Stimulated activated CD8-positive, alpha-beta memory T cell treated with anti-CD3 and anti-CD28 coated beads, Interleukin-12 subunit alpha, Interleukin-12 subunit beta, amount 100 ng/mL, for 1 hour (primary cell): ENCODE results near the gene F2.
"Not testable (repeated sequence)": the region's sequence is repeated elsewhere in the genome, so short reads cannot be mapped to it uniquely, and the experiment has no call there.

ENCODE experiments used
- DNase-seq: peaks from one replicate; pipeline ENCODE4 v3.0.0-alpha.2; 2020; ENCODE audit warnings: low read depth

Gene F2

DNA sequence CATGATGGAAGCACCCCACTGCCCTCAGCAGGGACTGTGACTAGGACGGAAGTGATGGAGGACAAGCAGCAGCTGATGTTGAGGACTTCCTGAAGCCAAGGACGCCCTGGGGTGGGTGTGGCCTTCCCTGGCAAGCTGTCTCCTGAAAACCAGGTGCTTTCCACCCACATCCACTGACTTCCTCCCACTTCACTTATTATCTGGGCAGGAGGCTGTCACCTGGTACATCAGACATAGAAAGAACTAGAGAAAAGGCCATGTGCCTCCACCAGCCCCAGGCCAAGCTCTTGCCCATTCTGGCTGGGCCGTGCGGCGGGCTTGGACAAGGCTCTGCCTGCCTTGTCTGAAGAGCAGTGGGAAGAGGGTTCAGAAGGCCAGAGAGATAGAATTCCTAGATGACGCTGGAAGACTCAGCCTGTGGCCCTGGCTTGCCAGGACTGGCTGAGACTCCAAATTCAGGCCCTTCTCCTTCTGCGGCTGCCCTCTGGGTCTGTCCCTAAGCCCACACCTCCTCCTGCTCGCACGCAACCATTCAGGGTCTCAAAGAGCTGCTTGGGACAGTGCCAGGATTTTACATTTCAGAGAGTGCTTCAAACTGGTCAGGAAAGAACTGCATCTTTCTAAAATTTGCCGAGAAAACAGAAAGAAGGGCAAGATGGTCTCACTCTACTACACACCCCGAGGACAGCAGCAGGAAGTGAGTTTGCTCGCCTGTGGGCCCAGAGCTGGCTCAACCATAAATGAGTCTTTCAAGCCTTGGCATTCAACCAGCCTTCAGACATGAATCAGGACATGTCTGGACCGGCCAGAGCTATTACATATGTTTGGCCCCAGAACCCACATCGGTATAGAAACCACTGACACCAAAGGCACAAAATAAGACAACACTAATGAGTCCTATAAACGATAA is 31.9 kb upstream of the F2 start:
- DNase-seq = no peak

DNA sequence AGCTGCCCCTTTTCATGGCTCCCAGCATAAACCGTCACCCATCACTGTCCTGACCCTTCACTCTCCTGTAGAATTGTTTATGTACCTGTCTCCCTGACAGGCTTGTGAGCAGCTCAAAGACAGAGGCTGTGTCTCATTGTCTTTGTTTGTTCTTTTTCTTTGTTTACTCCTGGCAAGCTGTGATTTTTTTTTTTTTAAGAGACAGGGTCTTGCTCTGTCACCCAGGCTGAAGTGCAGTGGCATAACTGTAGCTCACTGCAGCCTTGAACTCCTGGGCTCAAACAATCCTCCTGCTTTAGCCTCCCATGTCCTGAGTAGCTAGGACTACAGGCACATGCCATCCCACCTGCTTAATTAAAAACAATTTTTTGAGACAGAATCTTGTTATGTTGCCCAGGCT is 28.3 kb upstream of the F2 start:
- DNase-seq = no peak

DNA sequence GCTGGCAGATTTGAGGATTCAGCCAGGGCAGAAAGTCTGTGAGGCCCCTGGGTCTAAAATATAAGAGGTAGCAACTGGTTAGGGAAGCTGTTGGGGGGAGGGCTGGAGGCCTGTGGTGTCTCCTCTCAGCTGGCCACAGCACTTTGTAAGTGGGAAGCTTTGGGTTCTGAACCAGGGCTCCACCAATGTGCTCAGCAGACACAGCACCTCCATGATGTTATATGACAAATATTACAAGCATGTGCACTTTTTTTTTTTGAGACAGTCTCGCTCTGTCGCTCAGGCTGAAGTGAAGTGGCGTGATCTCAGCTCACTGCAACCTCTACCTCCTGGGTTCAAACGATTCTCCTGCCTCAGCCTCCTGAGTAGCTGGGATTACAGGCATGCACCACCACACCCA is 26.6 kb upstream of the F2 start:
- no peak for DNase-seq

DNA sequence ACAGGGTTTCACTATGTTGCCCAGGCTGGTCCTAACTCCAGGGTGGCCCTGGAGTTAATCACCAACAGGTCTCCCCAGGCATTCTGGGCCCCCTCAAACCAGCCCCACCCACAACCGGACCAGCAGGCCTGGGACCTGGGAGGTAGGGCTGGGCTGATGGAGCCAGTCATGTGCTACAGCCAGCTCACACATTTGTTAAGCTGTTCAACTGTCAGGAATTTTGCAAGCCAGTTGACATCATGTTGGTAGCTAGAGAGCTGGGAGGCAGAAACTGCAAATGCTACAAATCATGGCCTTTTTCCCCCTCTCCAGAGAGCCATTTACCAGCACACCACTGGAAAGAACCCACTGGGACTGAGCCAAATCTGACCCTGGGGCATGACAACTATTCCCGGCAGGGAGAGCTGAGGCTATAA is 25.4 kb upstream of the F2 start:
- DNase-seq = no peak

DNA sequence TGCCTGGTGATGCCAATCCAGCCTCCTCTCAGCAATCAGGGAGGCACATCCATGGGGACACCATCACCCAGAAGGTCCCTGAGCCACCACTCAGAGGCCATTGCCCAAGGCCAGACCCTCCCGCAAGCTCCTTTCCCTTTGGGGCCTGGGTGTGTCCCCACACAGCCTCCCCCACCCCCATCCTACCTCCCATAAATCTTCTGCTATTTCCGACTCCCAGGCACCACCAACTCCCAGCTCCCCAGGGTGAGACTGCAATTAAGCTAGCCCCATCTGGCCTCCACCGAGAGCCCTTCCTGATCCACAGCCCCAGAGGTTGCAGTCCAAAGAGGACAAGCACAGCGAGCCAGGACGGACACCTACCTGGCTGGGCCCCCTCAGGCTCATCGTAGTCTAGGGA is 24.9 kb upstream of the F2 start:
- no peak for DNase-seq

DNA sequence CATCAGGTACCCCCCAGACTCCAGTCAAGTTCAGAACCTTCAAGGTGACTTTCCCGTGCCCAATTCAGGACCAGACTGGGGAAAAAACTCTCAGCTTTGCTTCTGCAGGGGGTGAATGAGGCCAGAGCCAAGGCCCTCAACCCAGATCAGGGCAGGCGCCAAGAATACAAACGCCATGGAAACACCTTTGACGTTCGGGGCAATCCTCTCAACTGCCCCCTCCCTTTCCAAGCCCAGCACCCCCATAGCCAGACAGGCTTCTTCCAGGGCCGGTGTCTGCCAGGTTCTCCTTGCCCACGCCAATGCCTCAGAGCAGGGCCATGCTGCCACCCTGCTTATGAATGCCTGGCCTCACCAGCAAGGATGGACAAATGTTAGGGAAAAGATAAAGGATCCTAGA is 24.4 kb upstream of the F2 start:
- DNase-seq = no peak

DNA sequence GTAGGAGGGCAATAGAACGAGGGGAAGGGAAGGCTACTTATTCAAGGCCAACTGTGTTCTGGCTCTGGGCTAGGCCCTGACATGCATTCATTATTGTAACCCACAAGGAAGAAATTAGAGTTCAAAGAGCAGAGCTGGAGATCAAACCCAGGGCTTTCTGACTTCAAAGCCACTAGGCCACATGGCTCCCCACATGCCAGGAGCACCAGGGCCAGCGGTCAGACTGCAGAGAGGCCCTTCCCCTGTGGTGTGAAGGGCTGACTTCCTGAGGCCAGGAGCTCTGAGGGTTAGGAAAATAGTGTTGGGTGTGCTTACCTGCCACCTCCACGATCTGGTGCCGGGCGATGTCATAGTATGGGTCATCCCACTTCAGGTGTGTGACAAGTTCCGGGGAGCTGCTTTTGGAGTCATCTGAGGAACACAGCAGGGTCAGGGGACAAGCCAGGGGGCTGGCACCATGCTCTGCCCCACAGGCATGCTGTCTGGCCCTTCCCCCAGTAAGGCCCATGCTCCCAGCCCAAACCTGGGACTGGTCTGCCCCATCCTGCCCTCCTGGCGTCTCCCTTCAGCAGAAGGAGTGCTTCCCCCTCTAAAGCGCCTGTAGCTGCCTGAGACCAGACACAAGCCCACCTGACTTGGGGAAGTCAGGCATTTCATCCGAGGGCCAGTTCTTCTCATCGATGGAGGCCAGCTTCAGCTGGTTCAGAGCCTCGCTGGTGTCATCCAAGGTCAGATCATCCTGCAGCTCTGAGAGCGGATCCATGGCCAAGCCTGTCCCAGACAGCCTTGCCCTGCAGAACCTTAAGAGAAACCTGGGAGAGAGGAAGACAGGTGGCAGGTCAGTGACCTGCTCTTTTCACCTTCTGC is 23.4 kb upstream of the F2 start:
- DNase-seq = no peak

DNA sequence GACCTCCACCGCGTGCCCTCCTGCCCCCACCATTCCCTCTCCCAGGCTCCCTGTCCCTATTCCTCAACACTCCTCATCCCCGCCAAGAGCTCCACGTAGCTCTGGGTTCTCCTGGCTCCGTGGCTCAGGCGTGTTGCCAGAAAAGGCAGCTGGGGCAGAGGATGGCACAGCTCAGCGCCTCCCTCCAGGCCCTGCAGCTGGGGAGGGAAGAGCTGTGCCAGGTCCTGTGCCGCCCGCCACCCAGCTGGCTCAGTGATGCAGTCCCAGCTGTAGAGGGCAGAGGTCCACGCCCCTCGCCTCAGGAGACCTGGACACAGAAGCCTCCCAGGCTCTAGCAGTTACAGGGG is 22.8 kb upstream of the F2 start:
- no peak for DNase-seq

DNA sequence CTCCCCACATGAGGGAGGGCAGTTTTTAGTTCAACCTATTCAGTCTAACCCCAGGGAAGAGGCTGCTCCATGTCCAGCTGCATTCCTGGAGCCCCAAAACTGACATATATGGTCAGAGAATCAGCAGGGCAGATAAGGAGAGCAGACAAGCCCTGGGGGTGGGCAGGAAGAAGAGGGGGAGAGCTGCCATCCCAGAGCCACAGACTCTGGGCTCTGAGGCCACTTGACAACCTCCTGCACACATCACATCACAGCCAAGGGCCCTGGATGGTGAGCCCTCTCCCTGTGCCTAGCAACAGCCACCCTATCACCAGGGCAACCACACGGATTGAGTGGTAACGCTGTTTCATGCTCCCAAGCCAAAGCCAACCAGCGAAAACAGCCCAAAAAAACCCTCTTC is 21.7 kb upstream of the F2 start:
- no peak for DNase-seq

DNA sequence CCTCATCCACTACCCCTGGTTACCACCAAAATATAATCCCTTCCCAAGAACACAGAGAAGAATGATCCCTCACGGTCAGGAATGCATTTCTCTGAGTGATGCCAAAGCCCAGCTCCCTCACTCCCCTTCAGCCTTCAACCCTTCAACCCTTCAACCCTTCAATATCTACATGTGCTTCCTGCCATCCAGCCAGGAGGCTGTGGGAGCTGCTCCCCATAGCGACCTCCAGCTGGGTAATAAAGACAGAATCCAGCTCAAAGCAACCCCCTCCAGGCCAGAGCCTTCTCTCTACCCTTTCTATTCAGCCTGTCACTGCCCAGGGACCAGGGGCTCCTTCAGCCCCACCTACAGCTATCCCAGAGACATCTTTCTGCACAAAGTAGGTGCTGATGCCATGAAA is 21.3 kb upstream of the F2 start:
- DNase-seq = no peak

DNA sequence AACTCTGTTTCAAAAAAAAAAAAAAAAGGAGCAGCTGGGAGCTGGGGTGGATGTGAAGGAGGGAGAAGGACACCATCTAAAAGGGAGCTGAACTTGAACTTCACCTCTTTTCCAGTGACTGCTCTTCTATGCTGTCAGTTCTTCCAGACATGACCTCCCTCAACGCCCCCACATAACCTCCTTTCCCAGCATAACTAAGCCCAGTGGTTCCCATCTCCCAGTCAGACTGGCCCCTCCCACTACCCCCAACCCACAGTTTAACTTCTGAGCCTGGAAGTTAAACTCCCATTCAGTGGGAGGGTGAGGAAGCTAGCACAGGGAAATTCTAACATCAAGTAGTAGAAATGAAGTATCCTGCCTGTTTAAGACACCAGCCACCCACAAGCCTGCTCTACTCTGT is 20.4 kb upstream of the F2 start:
- no peak for DNase-seq

DNA sequence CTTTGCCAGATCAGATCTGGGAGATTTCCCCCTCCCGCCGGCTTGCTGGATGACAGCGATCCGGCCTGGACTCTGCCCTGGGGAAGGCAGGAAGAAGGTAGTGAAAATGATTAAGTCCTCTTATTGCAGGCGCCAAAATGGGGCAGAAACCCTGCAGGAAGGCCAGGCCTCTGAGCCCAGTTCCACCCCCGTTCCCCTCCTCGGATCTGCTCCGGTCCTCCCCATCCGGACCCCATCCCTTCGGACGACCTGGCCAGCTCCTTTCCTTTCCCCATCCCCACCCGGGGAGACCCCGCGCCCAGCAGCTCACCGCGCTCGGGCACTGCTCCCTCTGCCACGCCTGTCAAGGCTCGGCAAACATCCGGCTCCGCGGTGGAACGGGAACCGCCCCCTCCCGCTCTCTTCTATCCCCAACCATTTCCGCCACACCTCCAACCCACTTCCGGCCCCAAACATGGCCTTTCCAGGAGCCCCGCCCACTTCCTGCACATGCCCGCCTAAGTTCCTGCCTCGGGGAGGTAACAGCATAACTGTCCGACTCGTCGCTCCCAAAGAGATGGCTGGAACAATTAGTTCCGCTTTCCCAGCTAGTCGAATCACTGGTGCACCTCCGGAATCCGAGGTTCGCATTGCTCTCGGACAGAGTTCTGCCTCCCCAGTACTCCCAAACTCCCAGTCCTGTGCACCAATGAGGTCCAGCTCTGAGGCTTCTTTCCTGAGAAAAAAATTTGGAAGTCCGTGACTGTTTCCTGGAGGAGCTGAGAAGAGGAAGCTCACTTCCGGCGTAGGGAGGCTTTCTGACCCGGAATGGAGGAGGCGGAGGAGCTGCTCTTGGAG is 18.6 kb upstream of the F2 start, which contains the start of the genes ARHGAP1 and ZNF408:
ARHGAP1 (minus strand) TSS at position 379 of the 837 bp plus-strand sequence. CDS start 4,512 bp downstream, outside the sequence.
ZNF408 (plus strand) TSS at position 791 of the 837 bp plus-strand sequence; CDS start at position 808, 17 bp downstream.
- peak; percentile 99 for DNase-seq

DNA sequence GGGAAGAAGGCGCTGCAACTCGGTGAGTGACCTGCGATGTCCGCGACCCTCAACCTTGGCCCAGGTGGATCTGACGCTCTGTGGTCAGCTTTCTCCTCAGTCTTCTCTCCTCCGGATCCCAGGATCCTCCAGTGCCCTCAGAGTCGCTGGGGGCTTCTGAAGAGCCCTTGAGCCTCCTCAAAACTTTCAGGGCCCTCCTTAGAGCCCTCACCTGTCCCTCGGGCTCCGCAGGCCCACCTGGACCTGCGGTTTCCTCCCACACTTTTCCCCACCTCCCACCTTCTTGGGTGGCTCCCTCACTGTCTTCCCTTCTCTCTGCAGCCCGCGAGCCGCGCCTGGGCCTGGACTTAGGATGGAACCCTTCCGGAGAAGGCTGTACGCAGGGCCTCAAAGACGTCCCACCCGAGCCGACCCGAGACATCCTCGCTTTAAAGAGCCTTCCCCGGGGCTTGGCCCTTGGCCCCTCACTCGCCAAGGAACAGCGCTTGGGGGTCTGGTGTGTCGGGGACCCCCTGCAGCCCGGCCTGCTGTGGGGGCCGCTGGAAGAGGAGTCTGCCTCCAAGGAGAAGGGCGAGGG is 17.8 kb upstream of the F2 start:
- DNase-seq = no peak

DNA sequence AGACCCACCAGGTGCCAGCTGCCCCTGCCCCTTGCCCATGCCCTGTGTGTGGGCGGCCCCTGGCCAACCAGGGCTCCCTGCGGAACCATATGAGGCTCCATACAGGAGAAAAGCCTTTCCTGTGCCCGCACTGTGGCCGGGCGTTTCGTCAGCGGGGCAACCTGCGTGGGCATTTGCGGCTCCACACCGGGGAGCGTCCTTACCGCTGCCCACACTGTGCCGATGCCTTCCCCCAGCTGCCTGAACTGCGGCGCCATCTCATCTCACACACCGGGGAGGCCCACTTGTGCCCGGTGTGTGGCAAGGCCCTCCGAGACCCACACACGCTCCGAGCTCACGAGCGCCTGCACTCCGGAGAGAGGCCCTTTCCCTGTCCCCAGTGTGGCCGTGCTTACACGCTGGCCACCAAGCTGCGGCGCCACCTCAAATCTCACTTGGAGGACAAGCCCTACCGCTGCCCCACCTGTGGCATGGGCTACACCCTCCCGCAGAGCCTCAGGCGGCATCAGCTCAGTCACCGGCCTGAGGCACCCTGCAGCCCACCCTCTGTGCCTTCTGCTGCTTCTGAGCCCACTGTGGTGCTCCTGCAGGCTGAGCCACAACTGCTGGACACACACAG is 13.8 kb upstream of the F2 start:
- no peak for DNase-seq

DNA sequence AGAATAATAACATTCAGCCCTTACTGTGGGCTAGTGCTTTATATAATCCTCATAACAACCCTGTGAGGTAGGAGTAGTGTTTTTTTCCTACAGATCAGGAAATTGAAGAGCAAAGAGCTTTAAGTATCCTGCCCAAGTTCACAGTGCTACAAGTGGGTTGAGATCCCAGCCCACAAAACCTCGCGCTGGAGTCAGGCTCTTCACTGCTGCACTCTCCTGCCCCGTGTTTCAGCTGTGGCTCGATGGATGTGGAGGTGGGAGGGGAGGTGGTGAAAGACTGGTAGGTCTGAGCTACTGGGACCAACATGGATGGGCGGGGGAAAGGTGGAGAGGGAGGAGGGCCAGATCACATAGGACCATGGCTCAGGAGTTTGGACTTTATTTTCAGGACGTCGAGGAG is 12.1 kb upstream of the F2 start:
- DNase-seq = no peak

DNA sequence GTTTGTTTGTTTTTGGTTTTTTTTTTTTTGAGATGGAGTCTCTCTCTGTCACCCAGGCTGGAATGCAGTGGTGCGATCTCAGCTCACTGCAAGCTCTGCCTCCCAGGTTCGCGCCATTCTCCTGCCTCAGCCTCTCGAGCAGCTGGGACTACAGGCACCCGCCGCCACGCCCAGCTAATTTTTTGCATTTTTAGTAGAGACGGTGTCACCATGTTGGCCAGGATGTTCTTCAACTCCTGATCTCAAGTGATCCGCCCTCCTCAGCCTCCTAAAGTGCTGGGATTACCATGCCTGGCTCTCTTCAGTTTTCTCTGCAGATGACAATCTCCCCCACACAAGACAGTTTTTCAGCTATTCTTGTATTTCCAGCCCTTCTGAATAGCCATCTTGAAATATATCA is 9.7 kb upstream of the F2 start:
- DNase-seq = not testable (repeated sequence)

DNA sequence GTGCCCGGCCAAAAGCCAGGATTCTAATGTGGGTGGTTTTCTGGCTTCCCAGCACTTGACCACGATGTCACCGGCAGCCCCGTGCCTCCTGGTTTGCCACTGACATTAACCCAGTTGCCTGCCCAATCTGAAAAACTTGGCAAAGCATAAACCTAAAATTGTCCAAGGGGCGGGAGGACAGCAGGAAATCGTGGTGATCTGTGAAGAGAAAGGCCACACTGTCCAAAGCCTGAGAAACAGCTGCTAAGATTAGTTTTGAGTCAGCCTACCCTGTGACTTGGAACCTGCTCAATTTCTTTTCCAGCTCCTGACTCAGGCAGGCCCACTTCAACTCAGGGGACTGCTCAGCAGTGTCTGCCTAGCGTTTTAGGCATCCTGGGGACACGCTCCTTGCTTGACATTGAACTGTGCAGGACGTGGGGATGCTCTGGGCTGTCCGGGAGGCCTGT is 8.2 kb upstream of the F2 start:
- no peak for DNase-seq

DNA sequence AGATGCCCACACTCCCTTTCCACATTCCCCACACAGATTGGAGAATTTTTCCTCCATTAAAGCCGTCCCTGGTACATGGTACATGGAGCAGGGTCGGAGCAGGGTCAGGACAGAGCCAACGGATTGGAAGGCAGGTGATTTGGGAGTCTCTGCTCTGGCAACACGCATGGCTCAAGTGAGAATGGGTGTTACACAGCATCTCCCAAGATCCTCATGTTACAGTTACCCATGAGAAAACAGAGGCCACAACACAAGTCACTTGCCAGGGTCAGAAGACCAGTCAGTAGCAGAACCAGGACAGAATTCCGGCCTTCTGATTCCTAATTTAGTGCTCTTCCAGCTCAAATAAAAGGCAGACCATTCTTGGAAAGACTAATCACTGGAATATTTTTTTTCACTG is 7.7 kb upstream of the F2 start:
- DNase-seq = no peak

DNA sequence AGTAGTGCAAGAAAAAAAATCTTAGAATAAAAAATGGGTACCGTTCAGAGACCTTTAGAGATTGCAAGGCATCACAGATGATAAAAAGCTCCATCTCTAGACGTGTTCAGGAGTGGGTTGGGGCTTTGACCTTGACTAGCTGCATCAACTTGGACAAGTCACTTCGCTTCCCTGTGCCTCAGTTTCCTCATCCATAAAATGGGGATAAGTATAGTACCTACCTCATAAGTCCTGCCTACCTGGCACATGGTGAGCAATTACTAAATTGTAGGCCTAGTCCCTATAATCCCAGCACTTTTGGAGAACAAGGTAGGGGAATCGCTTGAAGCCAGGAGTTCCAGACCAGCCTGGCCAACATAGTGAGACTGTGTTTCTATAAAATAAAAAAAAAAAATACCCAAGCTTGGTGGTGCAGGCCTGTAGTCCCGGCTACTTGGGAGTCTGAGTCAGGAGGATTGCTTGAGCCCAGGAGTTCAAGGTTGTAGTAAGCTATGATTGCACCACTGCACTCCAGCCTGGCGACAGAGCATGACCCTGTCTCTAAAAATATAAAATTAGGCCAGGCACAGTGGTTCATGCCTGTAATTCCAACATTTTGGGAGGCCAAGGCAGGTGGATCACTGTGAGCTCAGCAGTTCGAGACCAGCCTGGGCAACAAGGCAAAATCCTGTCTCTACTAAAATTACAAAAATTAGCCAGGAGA is 6.0 kb upstream of the F2 start:
- DNase-seq = no peak

DNA sequence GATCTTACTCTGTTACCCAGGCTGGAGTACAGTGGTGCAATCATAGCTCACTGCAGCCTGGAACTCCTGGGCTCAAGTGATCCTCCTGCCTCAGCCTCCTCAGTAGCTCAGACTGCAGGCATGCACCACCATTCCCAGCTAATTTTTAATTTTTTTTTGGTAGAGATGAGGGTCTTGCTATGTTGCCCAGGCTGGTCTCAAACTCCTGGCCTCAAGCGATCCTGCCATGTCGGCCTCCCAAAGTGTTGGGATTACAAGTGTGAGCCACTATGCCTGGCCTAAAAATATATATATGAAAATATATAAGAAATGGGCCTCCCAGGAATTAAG is 1.2 kb upstream of the F2 start:
- not testable (repeated sequence) for DNase-seq
